Germinal center (tissue), 1 donor: Measurements from ENCODE around the gene MC3R.

Experiments
- DNase-seq: peaks from one replicate; pipeline ENCODE4 v3.0.0; 2012; ENCODE audit warnings: mixed read lengths, low spot score

The MC3R gene

GRCh38 chr20:56249956-56250355 lies 1.4 kb downstream of the MC3R start:
- no peak for DNase-seq

- no peak for DNase-seq
These were observed 9.1 kb downstream of the MC3R start for GRCh38 chr20:56257604-56258003.

GRCh38 chr20:56259948-56260347 lies 11.4 kb downstream of the MC3R start:
- DNase-seq, result no peak

GRCh38 chr20:56268536-56268935 lies 20.0 kb downstream of the MC3R start:
- DNase-seq, result no peak

- DNase-seq, result no peak
These were observed 23.4 kb downstream of the MC3R start for GRCh38 chr20:56271974-56272373.

- DNase-seq, result no peak
These were observed 25.0 kb downstream of the MC3R start for GRCh38 chr20:56273491-56273890.

GRCh38 chr20:56274156-56274555 lies 25.6 kb downstream of the MC3R start:
- DNase-seq, result no peak

- DNase-seq, result no peak
These were observed 29.7 kb downstream of the MC3R start for GRCh38 chr20:56278196-56278595.

GRCh38 chr20:56285496-56285895 lies 37.0 kb downstream of the MC3R start:
- no peak for DNase-seq

GRCh38 chr20:56289652-56290051 lies 41.1 kb downstream of the MC3R start:
- DNase-seq, result no peak

- DNase-seq, result no peak
These were observed 50.8 kb downstream of the MC3R start for GRCh38 chr20:56299362-56299761.
